Measurements from ENCODE around the gene TMPRSS11B.

DNA sequence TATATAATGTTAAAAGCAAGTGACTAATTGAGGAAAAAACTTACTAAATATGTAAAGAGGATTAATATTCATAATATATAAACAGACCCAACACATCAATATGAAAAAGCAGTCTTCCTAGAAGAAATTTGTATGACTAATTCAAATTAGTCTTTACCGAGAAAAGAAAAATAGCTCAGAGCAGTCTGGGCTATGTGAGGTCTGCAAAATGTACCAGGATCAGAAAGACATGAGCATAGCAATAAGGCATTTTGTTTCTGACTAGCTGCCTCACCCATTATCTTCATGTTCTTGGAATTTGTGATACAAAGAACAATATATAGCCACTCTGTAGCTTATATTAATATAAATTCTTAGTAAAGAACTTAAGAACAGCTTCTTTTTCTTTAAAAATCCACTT lies 13.7 kb upstream of the TMPRSS11B start:
- no peak for TF ChIP-seq POLR2AphosphoS5 (IDR thresholded peaks at IDR 0.05; ENCODE audit: low read depth, low read length)
- no peak for TF ChIP-seq POLR2A (IDR thresholded peaks at IDR 0.05; ENCODE audit: low read depth, low read length)
- TF ChIP-seq TAF1 (IDR thresholded peaks at IDR 0.05; ENCODE audit: borderline replicate concordance, low read depth, low read length): no peak

Measured in GM12892 (cell line).